ENCODE measurements around the gene MYCBPAP. TPM values are rescaled to one million over a fixed set of nuclear protein-coding genes. Genes with fewer than 3 reads are reported as not detected.

MYCBPAP gene
- total and polyA plus RNA-seq, 8 donors, result 1.4 to 9.1 (median 5.8) TPM

DNA sequence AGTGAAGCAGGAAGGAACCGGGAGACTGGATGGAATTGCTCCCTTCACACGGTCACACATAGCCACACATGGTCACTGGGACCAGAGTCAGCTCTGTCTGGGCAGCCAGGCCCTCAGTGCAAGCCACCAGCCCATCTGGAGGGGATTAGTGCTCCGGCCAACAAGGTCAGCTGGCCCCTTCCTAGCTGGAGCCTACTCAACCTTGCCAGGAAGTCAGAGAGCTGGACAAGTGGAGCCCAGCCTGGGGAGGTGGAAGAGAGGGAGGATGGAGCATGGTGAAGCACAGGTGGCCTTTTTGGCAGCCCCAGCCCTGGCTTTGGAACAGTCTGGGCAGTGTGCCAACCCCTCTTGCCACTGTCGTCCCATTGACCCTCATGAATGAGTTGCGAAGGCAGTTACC lies 48.6 kb downstream of the MYCBPAP start:
- Histone ChIP-seq H3K36me3 (peaks cover 0 to 15% of the 10 kb centered on the region in 2 donors), H3K9me3 (no peaks in the 10 kb centered on the region), H3K27me3 (peaks cover 25 to 54% of the 10 kb centered on the region in 2 donors), H3K27ac (no peak overlapping the region), H3K4me1 (peaks cover 25 to 33% of the 10 kb centered on the region in 2 donors), H3K4me3 (no peak overlapping the region)
- intact Hi-C loops (cut with DNase I), result no loop called here
- ATAC-seq, result no peak
- DNase-seq, result no peak
- TF ChIP-seq, protein P1, sequence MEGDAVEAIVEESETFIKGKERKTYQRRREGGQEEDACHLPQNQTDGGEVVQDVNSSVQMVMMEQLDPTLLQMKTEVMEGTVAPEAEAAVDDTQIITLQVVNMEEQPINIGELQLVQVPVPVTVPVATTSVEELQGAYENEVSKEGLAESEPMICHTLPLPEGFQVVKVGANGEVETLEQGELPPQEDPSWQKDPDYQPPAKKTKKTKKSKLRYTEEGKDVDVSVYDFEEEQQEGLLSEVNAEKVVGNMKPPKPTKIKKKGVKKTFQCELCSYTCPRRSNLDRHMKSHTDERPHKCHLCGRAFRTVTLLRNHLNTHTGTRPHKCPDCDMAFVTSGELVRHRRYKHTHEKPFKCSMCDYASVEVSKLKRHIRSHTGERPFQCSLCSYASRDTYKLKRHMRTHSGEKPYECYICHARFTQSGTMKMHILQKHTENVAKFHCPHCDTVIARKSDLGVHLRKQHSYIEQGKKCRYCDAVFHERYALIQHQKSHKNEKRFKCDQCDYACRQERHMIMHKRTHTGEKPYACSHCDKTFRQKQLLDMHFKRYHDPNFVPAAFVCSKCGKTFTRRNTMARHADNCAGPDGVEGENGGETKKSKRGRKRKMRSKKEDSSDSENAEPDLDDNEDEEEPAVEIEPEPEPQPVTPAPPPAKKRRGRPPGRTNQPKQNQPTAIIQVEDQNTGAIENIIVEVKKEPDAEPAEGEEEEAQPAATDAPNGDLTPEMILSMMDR (IDR thresholded peaks at IDR 0.05), result no peak

DNA sequence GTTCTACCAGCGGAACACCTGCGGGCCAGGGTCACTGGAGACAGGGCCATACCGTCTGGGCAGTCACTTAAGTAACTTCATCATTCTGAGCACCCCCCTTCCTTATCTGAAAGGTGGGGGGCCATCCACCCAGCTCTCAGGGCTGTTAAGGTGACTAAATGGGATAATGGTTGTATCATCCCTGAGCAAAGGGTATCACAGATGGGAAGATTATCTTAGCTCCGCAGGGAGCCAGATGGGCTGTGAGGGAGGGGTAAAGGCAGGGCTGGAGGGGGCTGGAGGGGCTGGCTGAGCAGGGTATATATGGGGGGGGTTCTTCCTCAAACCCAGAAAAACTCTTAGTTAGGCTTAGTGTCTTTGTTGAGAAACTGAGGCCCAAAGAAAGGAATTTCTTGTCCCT lies 49.4 kb downstream of the MYCBPAP start:
- Histone ChIP-seq H3K4me1 (peaks cover 25 to 36% of the 10 kb centered on the region in 2 donors), H3K36me3 (peaks cover 0 to 15% of the 10 kb centered on the region in 2 donors), H3K27me3 (peaks cover 33 to 62% of the 10 kb centered on the region in 2 donors), H3K27ac (no peak overlapping the region), H3K9me3 (no peaks in the 10 kb centered on the region), H3K4me3 (no peak overlapping the region)
- TF ChIP-seq, protein P1 (IDR thresholded peaks at IDR 0.05), result no peak
- DNase-seq (no peak), ATAC-seq (no peak)
- intact Hi-C loops (cut with DNase I), result no loop called here

DNA sequence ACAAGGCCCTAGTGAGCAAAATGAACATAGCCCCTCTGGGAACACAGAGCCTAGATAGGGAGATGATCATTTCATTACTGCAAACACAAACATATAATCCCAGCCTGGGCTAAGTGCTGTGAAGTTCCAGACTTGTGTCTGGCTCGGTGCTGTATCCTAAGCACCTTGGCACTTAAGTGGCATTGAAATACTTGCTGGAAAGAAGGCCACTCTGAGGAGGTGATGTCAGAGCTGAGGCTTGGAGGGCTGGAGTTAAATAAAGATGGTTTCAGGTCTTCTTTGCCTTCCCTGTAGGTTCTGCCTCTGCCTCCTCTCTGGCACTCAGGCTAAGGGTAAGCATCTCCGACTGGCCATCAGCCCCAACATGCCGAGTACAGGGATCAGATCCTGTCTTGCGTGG lies 49.9 kb downstream of the MYCBPAP start:
- intact Hi-C loops (cut with DNase I), result no loop called here
- peaks cover 25 to 36% of the 10 kb centered on the region in 2 donors for H3K4me1 ChIP-seq
- peak; percentile 58 for ATAC-seq

DNA sequence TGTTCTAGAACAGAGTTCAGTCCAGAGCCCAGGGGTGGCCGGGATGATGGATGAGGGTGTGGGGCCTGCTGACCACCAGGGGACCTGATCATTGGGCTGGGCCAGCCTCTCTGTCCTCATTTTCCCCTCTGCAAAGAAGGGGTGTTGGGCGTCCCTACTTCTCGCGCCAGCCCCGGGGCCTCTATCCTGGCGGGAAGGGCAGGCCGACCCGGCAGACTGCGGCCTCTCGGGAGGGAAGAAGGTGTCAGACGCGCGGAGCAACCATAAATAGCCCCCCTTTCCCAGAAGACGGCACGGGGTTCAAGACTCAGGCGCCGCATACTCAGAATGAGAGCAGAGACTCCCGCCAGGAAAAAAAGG lies 50.3 kb downstream of the MYCBPAP start:
- H3K4me3 ChIP-seq, result no peak overlapping the region

More for the DNA sequence above, 49.9 kb downstream of the MYCBPAP start:
- no peak overlapping the region for H3K4me3 ChIP-seq
- DNase-seq, result peak in 1 of 4 donors; percentile 60
- TF ChIP-seq, protein P1 (IDR thresholded peaks at IDR 0.05), result no peak
- H3K36me3 ChIP-seq, result peaks cover 0 to 15% of the 10 kb centered on the region in 2 donors
- no peak overlapping the region for H3K27ac ChIP-seq
- H3K9me3 ChIP-seq, result no peaks in the 10 kb centered on the region
- peaks cover 38 to 66% of the 10 kb centered on the region in 2 donors for H3K27me3 ChIP-seq

DNA sequence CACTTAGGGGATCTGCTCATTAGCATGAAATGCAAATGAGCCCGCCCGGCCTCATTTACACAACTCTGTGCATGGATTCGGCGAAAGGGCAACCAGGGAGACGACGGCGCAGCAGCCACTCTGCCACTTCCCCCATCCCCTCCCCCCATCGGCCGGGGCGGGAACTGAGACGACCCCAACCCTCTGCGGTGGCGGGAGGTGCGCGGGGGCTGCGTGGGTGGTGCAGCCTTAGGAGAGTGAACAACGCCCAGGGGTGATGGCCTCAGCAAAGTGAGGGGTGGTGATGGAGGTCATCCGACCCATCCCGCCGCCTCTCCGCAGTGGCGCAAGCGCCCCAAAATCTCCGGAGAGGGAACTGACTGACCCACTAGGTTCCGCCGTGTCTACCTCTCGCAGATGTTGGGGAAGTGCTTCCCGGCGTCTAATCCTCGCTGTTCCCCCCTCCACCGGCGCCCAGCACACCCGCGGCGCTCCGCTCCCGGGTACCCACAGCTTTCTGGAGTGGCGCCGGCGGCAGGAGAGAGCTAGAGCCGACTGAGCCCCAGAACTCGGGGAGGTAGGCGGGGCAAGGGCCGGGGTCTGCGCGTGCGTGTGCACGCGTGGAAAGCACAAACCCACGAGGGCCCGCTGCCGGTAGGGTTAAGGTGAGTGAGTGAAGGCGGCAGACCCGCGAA lies 50.8 kb downstream of the MYCBPAP start:
- Histone ChIP-seq H3K4me3 (peak overlapping the region; percentile 7 to 47), H3K36me3 (peaks cover 0 to 15% of the 10 kb centered on the region in 2 donors), H3K27me3 (peaks cover 38 to 76% of the 10 kb centered on the region in 2 donors), H3K9me3 (no peaks in the 10 kb centered on the region), H3K27ac (no peak overlapping the region), H3K4me1 (peaks cover 25 to 36% of the 10 kb centered on the region in 2 donors)
- intact Hi-C loops (cut with DNase I), result no loop called here
- peak in 1 of 4 donors; percentile 81 for DNase-seq
- peak; percentile 4 for ATAC-seq
- TF ChIP-seq, protein P1 (IDR thresholded peaks at IDR 0.05), result no peak

More for the DNA sequence above, 50.3 kb downstream of the MYCBPAP start:
- Histone ChIP-seq H3K27ac (no peak overlapping the region), H3K4me1 (peaks cover 25 to 36% of the 10 kb centered on the region in 2 donors), H3K27me3 (peaks cover 38 to 71% of the 10 kb centered on the region in 2 donors), H3K36me3 (peaks cover 0 to 15% of the 10 kb centered on the region in 2 donors), H3K9me3 (no peaks in the 10 kb centered on the region)
- ATAC-seq (no peak), DNase-seq (no peak)
- TF ChIP-seq, protein P1 (IDR thresholded peaks at IDR 0.05), result no peak
- intact Hi-C loops (cut with DNase I), result no loop called here
